Stimulated activated CD4-positive, alpha-beta T cell treated with anti-CD3 and anti-CD28 coated beads, Interleukin-12 subunit alpha, Interleukin-12 subunit beta, amount 100 ng/mL, for 24 hours (primary cell): ENCODE data around the gene PRKCE.

ENCODE experiments used
- DNase-seq, 2 experiments: peaks; one replicate each; pipeline ENCODE4 v3.0.0-alpha.2; 2020; ENCODE audit warnings: low read depth in 2 of 2

PRKCE gene

GRCh38 chr2:46144133-46144800 is 492.8 kb downstream of the PRKCE start:
- DNase-seq: no peak

- DNase-seq: no peak
These were observed 493.5 kb downstream of the PRKCE start for GRCh38 chr2:46145017-46145416.

GRCh38 chr2:46145840-46146239 is 494.4 kb downstream of the PRKCE start:
- no peak for DNase-seq

- no peak for DNase-seq
These were observed 495.5 kb downstream of the PRKCE start for GRCh38 chr2:46146866-46147502.

DNA sequence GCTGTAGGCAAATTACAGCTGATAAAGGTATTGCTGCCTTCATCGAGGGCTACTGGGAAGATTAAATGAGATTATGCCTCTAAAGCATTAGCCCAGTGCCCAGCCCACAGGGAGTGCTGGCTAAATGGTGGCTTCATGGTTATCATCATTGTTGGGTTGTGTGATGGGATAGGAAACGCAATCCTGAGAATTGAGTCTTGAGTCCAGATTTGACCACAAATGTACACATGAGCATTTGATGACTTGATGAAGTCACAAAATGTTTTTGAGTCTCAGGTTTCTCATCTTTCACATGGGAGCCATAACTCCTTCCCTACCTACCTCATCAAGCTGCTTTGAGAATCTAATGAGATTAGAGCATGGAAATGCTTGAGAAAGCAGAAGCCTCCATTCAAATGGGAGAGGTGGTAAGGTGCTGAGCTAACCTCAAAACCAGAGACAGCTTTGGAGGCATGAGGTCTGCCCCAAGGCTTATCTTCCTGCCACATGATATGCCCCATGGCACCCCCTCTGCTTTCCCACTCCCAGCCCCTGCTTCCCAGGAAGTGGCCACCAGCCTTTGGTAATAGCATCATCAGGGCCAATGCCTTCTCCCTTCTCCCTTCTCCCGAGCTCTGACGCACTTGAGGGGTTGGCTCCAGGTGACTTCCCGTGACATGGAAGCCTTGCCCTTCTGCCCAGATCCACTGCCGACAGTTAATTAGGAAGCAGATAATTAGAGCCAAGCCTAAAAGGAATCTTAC is 496.3 kb downstream of the PRKCE start:
- no peak for DNase-seq

GRCh38 chr2:46148369-46148736 is 496.9 kb downstream of the PRKCE start:
- no peak for DNase-seq

DNA sequence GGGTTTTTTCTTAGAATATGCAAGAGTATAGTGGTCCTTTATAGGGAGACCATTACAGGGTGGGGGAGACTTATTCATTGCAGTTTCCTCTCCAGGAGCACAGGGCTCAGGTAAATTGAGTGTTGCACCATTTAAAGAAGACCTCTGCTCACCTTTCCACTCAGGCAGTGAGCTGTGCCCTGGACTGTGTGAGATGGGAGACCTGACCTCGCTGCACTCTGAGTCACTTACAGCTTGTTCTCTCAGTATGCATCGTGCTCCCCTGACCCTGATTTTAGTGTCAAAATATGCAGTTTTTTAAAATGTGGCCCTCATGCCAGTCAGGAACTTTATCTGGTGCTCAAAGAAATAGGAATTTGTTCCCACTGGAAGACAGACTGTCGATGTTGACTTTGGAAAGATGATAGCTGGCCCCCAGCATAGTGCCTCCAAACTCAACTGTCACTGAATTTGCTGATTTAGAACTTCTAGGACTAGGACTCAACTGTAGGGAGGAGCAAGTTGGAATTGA is 499.0 kb downstream of the PRKCE start:
- no peak for DNase-seq

- DNase-seq: no peak
These were observed 500.1 kb downstream of the PRKCE start for GRCh38 chr2:46151577-46151976.

GRCh38 chr2:46153996-46154753 is 502.7 kb downstream of the PRKCE start:
- no peak for DNase-seq

DNA sequence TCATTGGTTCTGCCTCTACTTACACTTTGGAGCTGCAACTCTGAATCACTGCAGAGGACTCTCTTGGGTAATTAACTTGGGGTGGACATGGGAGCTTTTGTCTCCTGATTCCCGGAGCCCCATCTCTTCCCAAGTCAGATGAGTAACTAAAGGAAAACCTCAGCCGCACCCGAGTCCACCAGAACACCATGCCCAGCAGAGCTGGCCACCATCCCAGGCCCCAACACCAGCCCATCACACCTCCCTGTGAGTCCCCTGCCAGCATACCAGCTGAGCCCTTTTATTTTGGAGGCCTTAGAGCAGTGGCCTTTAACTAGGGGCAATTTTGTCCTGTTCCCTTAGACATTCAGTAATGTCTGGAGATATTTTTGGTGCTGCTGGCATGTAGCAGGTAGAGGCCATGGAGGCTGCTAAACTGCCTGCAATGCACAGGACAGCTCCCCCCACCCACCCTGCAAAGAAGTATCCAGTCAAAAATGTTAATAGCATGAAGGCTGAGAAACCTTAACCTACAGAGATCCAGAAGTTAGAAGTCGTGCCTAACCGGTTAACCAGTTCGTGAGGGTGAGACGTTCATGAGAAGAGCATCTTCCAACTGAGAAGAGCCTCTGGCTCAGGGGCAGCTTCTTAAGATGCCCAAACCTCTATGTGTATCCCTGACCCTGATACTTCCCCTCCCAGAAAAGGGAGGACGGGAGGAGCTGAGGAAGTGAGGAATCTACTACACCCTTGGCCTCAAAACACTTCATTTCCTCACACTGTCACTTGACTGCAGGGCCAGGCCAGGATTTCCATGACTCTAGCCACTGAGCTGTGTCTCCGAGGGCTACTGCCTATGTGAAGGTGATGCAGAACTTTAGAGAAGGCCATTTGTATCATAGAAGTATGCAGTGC is 505.8 kb downstream of the PRKCE start:
- DNase-seq: no peak

DNA sequence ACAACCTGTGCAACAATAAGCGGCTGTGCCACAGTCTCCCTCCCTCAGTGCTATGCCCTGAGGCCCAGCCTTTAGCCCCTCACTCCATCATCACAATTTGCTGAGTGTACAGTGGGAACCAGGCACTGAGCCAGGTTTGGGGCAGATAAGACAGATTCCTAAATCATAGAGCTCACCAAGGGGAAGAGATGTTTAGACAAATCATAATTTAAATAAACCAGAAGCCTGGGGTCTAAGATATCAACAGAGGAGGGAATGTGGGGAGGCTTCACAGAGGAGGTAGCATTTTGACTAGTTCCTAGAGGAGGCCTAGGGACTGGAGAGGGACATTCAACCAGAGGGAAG is 506.5 kb downstream of the PRKCE start:
- DNase-seq: no peak

DNA sequence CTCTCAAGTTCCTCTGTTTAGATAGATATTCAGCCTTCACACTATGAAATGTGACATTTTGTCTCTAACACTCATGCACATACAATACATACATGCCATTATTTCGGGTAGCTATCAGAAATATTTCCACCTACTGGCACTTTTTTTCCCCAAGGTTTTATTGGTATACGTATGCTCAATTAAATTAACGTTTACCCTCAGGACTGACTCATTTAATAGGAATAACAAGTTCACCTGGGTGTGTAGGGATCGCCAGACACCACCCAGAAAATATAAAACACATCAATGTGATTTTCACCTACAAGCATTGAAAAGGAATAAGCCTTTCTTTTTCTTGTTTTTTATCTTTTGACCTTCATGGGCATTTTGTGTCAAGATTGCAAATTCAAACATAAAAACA is 507.2 kb downstream of the PRKCE start:
- no peak for DNase-seq

DNA sequence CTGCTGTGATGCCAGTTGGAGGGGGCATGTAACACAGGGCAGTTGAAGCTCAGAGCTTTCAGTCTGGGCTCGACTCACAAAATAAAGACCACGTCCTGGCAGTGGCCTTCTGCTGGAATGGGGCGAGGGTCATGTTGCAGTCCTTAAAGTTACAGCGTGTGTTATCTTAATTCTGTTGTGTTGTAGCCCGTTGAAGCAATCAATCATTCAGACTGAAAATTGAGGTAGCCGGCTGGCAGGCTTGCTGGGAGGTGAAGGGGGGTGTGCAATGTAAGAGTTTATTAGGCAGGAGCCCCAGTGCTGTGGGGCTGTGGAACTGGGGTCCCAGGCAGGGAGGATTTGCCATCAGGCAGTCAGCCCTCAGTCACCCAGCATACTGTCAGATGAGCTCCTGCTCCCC is 508.9 kb downstream of the PRKCE start:
- DNase-seq: no peak

DNA sequence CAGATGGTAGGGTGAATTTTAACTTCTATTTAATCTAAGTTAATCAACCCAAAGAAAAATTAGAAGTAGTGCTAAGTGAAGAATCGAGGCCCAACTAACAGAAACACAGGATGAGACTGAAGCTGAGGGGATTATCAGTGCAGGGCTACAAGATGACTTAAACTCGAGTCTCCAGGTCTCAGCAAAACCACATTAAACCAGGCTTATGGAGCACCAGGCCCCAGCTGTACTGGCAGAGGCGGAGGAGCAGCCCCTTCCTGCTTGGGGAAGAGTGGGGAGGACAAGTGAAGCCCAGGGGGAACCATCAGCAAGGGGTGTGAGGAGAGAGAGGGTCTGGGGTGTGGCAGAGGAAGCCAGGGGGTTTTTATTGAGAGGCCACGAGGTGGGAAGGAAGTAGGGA is 509.8 kb downstream of the PRKCE start:
- no peak for DNase-seq

- DNase-seq: no peak
These were observed 510.4 kb downstream of the PRKCE start for GRCh38 chr2:46161911-46162310.

GRCh38 chr2:46162329-46163097 is 511.0 kb downstream of the PRKCE start:
- no peak for DNase-seq

GRCh38 chr2:46163098-46163430 is 511.6 kb downstream of the PRKCE start:
- no peak for DNase-seq

GRCh38 chr2:46163804-46164528 is 512.5 kb downstream of the PRKCE start:
- DNase-seq: no peak

DNA sequence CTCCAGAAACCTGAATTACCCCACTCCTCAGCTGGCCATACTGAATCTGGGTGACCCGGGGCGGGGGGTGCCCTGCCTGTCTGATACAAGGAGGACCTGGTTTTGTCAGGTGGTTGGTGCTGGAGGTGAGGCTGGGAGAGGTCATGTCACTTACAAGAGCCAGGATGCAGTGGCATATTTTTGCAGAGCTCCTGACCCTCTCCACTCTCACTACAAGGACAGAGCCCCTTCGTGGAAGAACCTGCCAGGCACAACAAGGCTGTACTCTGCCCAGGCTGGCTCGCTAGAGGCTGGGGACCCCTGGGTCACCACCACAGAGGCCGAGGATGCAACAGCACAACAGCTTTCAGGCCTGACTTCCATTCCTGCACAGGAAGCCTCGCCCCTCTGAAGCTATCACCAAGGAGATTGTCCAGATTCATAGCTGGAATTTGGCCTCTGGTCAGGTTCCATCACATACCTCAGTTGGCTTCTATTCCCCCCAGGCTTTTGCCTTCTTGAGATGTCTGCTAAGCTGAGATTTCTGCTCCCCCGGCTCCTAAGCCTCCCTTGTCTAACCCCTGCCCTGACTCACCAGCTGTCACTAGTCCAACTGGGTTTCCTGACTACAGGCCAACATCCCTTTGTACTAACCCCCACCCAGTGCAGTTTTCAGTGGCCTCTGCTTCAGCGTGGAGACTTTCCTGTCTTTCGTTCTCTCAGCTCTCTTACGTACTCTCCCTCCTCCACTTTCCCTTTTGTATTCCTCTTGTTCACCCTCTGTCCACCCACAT is 513.2 kb downstream of the PRKCE start:
- no peak for DNase-seq
